ENCODE data around the gene CISTR. TPM values are rescaled to one million over a fixed set of nuclear protein-coding genes. Genes with fewer than 3 reads are reported as not detected.

Gene CISTR
- total RNA-seq, 4 donors from 2014 or later, result 1.4 TPM; not detected in 3

GRCh38 chr12:53744751-53745150, 7.0 kb downstream of the CISTR start:
- Histone ChIP-seq H3K27me3 (peaks cover 79% of the 10 kb centered on the region), H3K4me3 (no peak overlapping the region), H3K4me1 (peaks cover 0 to 18% (median 4%) of the 10 kb centered on the region in 3 donors), H3K27ac (no peak overlapping the region), H3K36me3 (no peaks in the 10 kb centered on the region), H3K9me3 (no peaks in the 10 kb centered on the region)
- no peak for TF ChIP-seq POLR2A (IDR thresholded peaks at IDR 0.05)
- no peak for TF ChIP-seq CTCF (IDR thresholded peaks at IDR 0.05)
- no peak for TF ChIP-seq EP300 (IDR thresholded peaks at IDR 0.05)
- TF ChIP-seq POLR2AphosphoS5 (IDR thresholded peaks at IDR 0.05), result no peak
- WGBS, 2 donors (ENCODE audit: low coverage in 1 of 2), result 60 to 94% methylated on average over 3 to 6 of the region's 6 CpGs
- no peak for ATAC-seq

- no peaks in the 10 kb centered on the region for H3K36me3 ChIP-seq
- TF ChIP-seq EP300 (IDR thresholded peaks at IDR 0.05) (no peak), POLR2A (IDR thresholded peaks at IDR 0.05) (no peak), POLR2AphosphoS5 (IDR thresholded peaks at IDR 0.05) (no peak), CTCF (IDR thresholded peaks at IDR 0.05) (no peak)
- no peak for ATAC-seq
- H3K4me3 ChIP-seq, result no peak overlapping the region
- peaks cover 0 to 25% (median 10%) of the 10 kb centered on the region in 3 donors for H3K4me1 ChIP-seq
- WGBS, 2 donors (ENCODE audit: low coverage in 1 of 2), result 89% methylated on average over 1 of the region's 1 CpG
- no peak overlapping the region for H3K27ac ChIP-seq
- peaks cover 79% of the 10 kb centered on the region for H3K27me3 ChIP-seq
- H3K9me3 ChIP-seq, result no peaks in the 10 kb centered on the region
Measured at GRCh38 chr12:53744130-53744441, 7.7 kb downstream of the CISTR start.

GRCh38 chr12:53743266-53744129, 8.3 kb downstream of the CISTR start:
- Histone ChIP-seq H3K36me3 (no peaks in the 10 kb centered on the region), H3K4me3 (no peak overlapping the region), H3K4me1 (peaks cover 0 to 31% (median 10%) of the 10 kb centered on the region in 3 donors), H3K9me3 (no peaks in the 10 kb centered on the region), H3K27ac (no peak overlapping the region), H3K27me3 (peaks cover 79% of the 10 kb centered on the region)
- ATAC-seq, result peak; percentile 28
- WGBS, 2 donors (ENCODE audit: low coverage in 1 of 2), result 7 to 21% methylated on average over 7 to 8 of the region's 16 CpGs
- no peak for TF ChIP-seq POLR2AphosphoS5 (IDR thresholded peaks at IDR 0.05)
- peak; percentile 90 to 96 (median 93) for TF ChIP-seq CTCF (IDR thresholded peaks at IDR 0.05)
- TF ChIP-seq POLR2A (IDR thresholded peaks at IDR 0.05), result no peak
- TF ChIP-seq EP300 (IDR thresholded peaks at IDR 0.05), result no peak

- Histone ChIP-seq H3K4me3 (peak overlapping the region in 1 of 2 donors; percentile 34), H3K9me3 (no peaks in the 10 kb centered on the region), H3K4me1 (peaks cover 0 to 28% (median 10%) of the 10 kb centered on the region in 3 donors), H3K36me3 (no peaks in the 10 kb centered on the region), H3K27me3 (peaks cover 94% of the 10 kb centered on the region), H3K27ac (no peak overlapping the region)
- no peak for TF ChIP-seq CTCF (IDR thresholded peaks at IDR 0.05)
- no peak for ATAC-seq
- 28 to 67% methylated on average over 2 to 3 of the region's 3 CpGs for WGBS, 2 donors (ENCODE audit: low coverage in 1 of 2)
Measured at GRCh38 chr12:53740130-53740491, 11.7 kb downstream of the CISTR start.

Measured in gastroesophageal sphincter (tissue), 4 donors.